Measurements from ENCODE around the gene AUTS2.

AUTS2 gene

GRCh38 chr7:70384891-70385290 lies 786.6 kb downstream of the AUTS2 start:
- DNase-seq (ENCODE audit: low spot score): peak; percentile 65

GRCh38 chr7:70387217-70387616 lies 788.9 kb downstream of the AUTS2 start:
- DNase-seq (ENCODE audit: low spot score): no peak

GRCh38 chr7:70389531-70390151 lies 791.4 kb downstream of the AUTS2 start:
- DNase-seq (ENCODE audit: low spot score): no peak

- peak; percentile 47 for DNase-seq (ENCODE audit: low spot score)
Measured at GRCh38 chr7:70390251-70390650, 792.0 kb downstream of the AUTS2 start.

GRCh38 chr7:70392256-70392876 lies 794.1 kb downstream of the AUTS2 start:
- peak; percentile 56 for DNase-seq (ENCODE audit: low spot score)

GRCh38 chr7:70392877-70393435 lies 794.7 kb downstream of the AUTS2 start:
- DNase-seq (ENCODE audit: low spot score): no peak

GRCh38 chr7:70393956-70394355 lies 795.7 kb downstream of the AUTS2 start:
- peak; percentile 7 for DNase-seq (ENCODE audit: low spot score)

GRCh38 chr7:70400829-70401380 lies 802.6 kb downstream of the AUTS2 start:
- DNase-seq (ENCODE audit: low spot score): no peak

- DNase-seq (ENCODE audit: low spot score): no peak
Measured at GRCh38 chr7:70402069-70402468, 803.8 kb downstream of the AUTS2 start.

- DNase-seq (ENCODE audit: low spot score): no peak
Measured at GRCh38 chr7:70405241-70405640, 807.0 kb downstream of the AUTS2 start.

GRCh38 chr7:70406186-70406949 lies 808.1 kb downstream of the AUTS2 start:
- DNase-seq (ENCODE audit: low spot score): peak; percentile 48

GRCh38 chr7:70406950-70407209 lies 808.6 kb downstream of the AUTS2 start:
- DNase-seq (ENCODE audit: low spot score): no peak

GRCh38 chr7:70408477-70408876 lies 810.2 kb downstream of the AUTS2 start:
- no peak for DNase-seq (ENCODE audit: low spot score)

- no peak for DNase-seq (ENCODE audit: low spot score)
Measured at GRCh38 chr7:70408891-70409290, 810.6 kb downstream of the AUTS2 start.

GRCh38 chr7:70410134-70410750 lies 812.0 kb downstream of the AUTS2 start:
- DNase-seq (ENCODE audit: low spot score): no peak

- no peak for DNase-seq (ENCODE audit: low spot score)
Measured at GRCh38 chr7:70414368-70414767, 816.1 kb downstream of the AUTS2 start.

GRCh38 chr7:70415179-70415972 lies 817.1 kb downstream of the AUTS2 start:
- DNase-seq (ENCODE audit: low spot score): no peak

- no peak for DNase-seq (ENCODE audit: low spot score)
Measured at GRCh38 chr7:70416347-70416985, 818.2 kb downstream of the AUTS2 start.

GRCh38 chr7:70416986-70417655 lies 818.8 kb downstream of the AUTS2 start:
- DNase-seq (ENCODE audit: low spot score): no peak

GRCh38 chr7:70419526-70420380 lies 821.5 kb downstream of the AUTS2 start:
- DNase-seq (ENCODE audit: low spot score): no peak
